H1 (cell line): ENCODE results near the gene VDAC2. TPM values are rescaled to one million over a fixed set of nuclear protein-coding genes. Genes with fewer than 3 reads are reported as not detected.

ENCODE experiments used
- CTCF ChIA-PET: fragments of 300-600 bp; sonication (Branson Sonifier 250); formaldehyde crosslinking; loops from one replicate; lab custom pipeline; 2021; ENCODE audit not compliant: partially characterized antibody; lab: Charles Lee
- POLR2A ChIA-PET: fragments of 300-600 bp; sonication (Branson Sonifier 250); formaldehyde crosslinking; loops from one replicate; lab custom pipeline; 2021; ENCODE audit warnings: inconsistent platforms; ENCODE audit not compliant: partially characterized antibody; lab: Charles Lee
- DNase-seq, 2 experiments: peaks; one replicate each; pipeline versions ENCODE4 v3.0.0 to v3.0.0-alpha.2; 2010 to 2022; ENCODE audit warnings: low spot score in 2 of 2, low read depth in 1 of 2, mixed read lengths in 1 of 2
- FAIRE-seq: peaks from 2 replicates; lab custom pipeline; 2011; peaks lifted over from hg19 to GRCh38; lab: Jason Lieb, UNC
- H2AFZ ChIP-seq: 2 replicates; pipeline ENCODE4 v1.8.1; 2012; ENCODE audit warnings: low read length, inconsistent platforms
- H2AK5ac ChIP-seq: 2 replicates; pipeline ENCODE4 v1.6.1; 2013; ENCODE audit warnings: low read depth, low read length
- H2BK120ac ChIP-seq: replicated peaks from 2 replicates; pipeline ENCODE3; 2013; ENCODE audit warnings: low read depth, low read length, inconsistent platforms
- H2BK12ac ChIP-seq: 2 replicates; pipeline ENCODE4 v1.6.1; 2013; ENCODE audit warnings: low read depth, low read length
- H2BK15ac ChIP-seq: 2 replicates; pipeline ENCODE4 v1.6.1; 2013; ENCODE audit warnings: low read length
- H2BK20ac ChIP-seq: 2 replicates; pipeline ENCODE4 v1.6.1; 2013; ENCODE audit warnings: low read length
- H2BK5ac ChIP-seq: 2 replicates; pipeline ENCODE4 v1.6.1; 2013; ENCODE audit warnings: low read depth, low read length
- H3K14ac ChIP-seq: 2 replicates; pipeline ENCODE4 v1.6.1; 2013; ENCODE audit warnings: inconsistent platforms; ENCODE audit not compliant: insufficient read length
- H3K18ac ChIP-seq: 2 replicates; pipeline ENCODE4 v1.6.1; 2013; ENCODE audit warnings: low read length; ENCODE audit errors: extremely low read depth
- H3K23ac ChIP-seq: 2 replicates; pipeline ENCODE4 v1.6.1; 2013; ENCODE audit warnings: inconsistent platforms; ENCODE audit not compliant: insufficient read length
- H3K23me2 ChIP-seq: 2 replicates; pipeline ENCODE4 v1.6.1; 2013; ENCODE audit warnings: low read depth, low read length
- H3K27ac ChIP-seq: 2 replicates; pipeline ENCODE4 v1.6.1; 2011; ENCODE audit warnings: low read depth, low read length, inconsistent platforms
- H3K27me3 ChIP-seq, 4 experiments: replicated peaks in 1 of 4; 1 replicate in 1 of 4; 2 replicates in 3 of 4; pipeline versions ENCODE4 v1.6.1 to v1.8.1; 2011 to 2013; ENCODE audit warnings: low read length in 3 of 4, mild to moderate bottlenecking in 3 of 4, inconsistent platforms in 2 of 4, mixed read lengths in 2 of 4, moderate library complexity in 1 of 4; ENCODE audit not compliant: control insufficient read depth in 3 of 4, insufficient read depth in 3 of 4; ENCODE audit errors: extremely low read depth in 1 of 4
- H3K36me3 ChIP-seq, 4 experiments: 2 replicates each; pipeline versions ENCODE4 v1.6.1 to v1.8.1; 2011 to 2013; ENCODE audit warnings: mild to moderate bottlenecking in 4 of 4, low read length in 3 of 4, moderate library complexity in 2 of 4, control low read depth in 1 of 4, inconsistent platforms in 1 of 4; ENCODE audit not compliant: insufficient read depth in 4 of 4, control insufficient read depth in 2 of 4
- H3K4ac ChIP-seq: replicated peaks from 2 replicates; pipeline ENCODE3; 2013; ENCODE audit warnings: low read length, low read depth, mixed read lengths, inconsistent platforms; ENCODE audit not compliant: insufficient read length
- H3K4me1 ChIP-seq, 4 experiments: replicated peaks in 1 of 4; 1 replicate in 1 of 4; 2 replicates in 3 of 4; pipeline versions ENCODE4 v1.6.1 to v1.8.1; 2011 to 2013; ENCODE audit warnings: low read length in 3 of 4, inconsistent platforms in 2 of 4, mixed read lengths in 1 of 4; ENCODE audit not compliant: insufficient read depth in 4 of 4, control insufficient read depth in 3 of 4
- H3K4me2 ChIP-seq, 2 experiments: 2 replicates each; pipeline versions ENCODE4 v1.6.1 to v1.8.1; 2011 to 2013; ENCODE audit warnings: low read depth in 2 of 2, low read length in 2 of 2, control low read depth in 1 of 2, inconsistent platforms in 1 of 2, mild to moderate bottlenecking in 1 of 2; ENCODE audit not compliant: insufficient read depth in 1 of 2
- H3K4me3 ChIP-seq, 4 experiments: fragments of 200-600, 300-600 bp in 1 of 4; sonication (generic), shearing (Covaris generic), sonication (Bioruptor Twin) in 1 of 4; 2 replicates each; pipeline versions ENCODE4 v1.5.1 to v1.8.1; 2011 to 2016; ENCODE audit warnings: low read length in 4 of 4, low read depth in 3 of 4, control low read depth in 2 of 4, inconsistent platforms in 2 of 4, mild to moderate bottlenecking in 2 of 4, mixed read lengths in 1 of 4, moderate library complexity in 1 of 4; ENCODE audit not compliant: insufficient read depth in 2 of 4; ENCODE audit errors: extremely low read depth in 1 of 4
- H3K56ac ChIP-seq: replicated peaks from 2 replicates; pipeline ENCODE3; 2013; ENCODE audit warnings: low read depth, mild to moderate bottlenecking, mixed read lengths, low read length, inconsistent platforms; ENCODE audit not compliant: insufficient read length
- H3K79me1 ChIP-seq: 2 replicates; pipeline ENCODE4 v1.6.1; 2013; ENCODE audit warnings: low read depth, low read length, control low read depth
- H3K79me2 ChIP-seq, 2 experiments: 2 replicates each; pipeline versions ENCODE4 v1.6.1 to v1.8.1; 2012 to 2013; ENCODE audit warnings: low read length in 2 of 2, mild to moderate bottlenecking in 2 of 2, inconsistent platforms in 1 of 2; ENCODE audit not compliant: insufficient read depth in 2 of 2, control insufficient read depth in 1 of 2
- H3K9ac ChIP-seq, 4 experiments: replicated peaks in 1 of 4; 1 replicate in 1 of 4; 2 replicates in 3 of 4; pipeline versions ENCODE4 v1.6.1 to v1.8.1; 2011 to 2013; ENCODE audit warnings: low read depth in 3 of 4, low read length in 3 of 4, control low read depth in 2 of 4, mild to moderate bottlenecking in 2 of 4, moderate library complexity in 2 of 4, inconsistent platforms in 1 of 4; ENCODE audit errors: extremely low read depth in 1 of 4
- H3K9me3 ChIP-seq, 2 experiments: 2 replicates each; pipeline versions ENCODE4 v1.6.1 to v1.8.1; 2012 to 2013; ENCODE audit warnings: mild to moderate bottlenecking in 2 of 2, moderate library complexity in 2 of 2, control low read depth in 1 of 2, inconsistent platforms in 1 of 2, low read depth in 1 of 2, low read length in 1 of 2, mixed read lengths in 1 of 2; ENCODE audit not compliant: insufficient read depth in 2 of 2
- H4K20me1 ChIP-seq, 2 experiments: replicated peaks in 1 of 2; 2 replicates each; pipeline versions ENCODE3 to v1.8.1; 2011 to 2013; ENCODE audit warnings: inconsistent platforms in 2 of 2, low read length in 2 of 2, mild to moderate bottlenecking in 1 of 2; ENCODE audit not compliant: insufficient read depth in 2 of 2, control insufficient read depth in 1 of 2
- H4K5ac ChIP-seq: 2 replicates; pipeline ENCODE4 v1.6.1; 2013; ENCODE audit warnings: low read length, low read depth, mixed read lengths, inconsistent platforms; ENCODE audit not compliant: insufficient read length
- H4K8ac ChIP-seq: 2 replicates; pipeline ENCODE4 v1.8.0; 2013; ENCODE audit warnings: mild to moderate bottlenecking, moderate library complexity, low read length, inconsistent platforms; ENCODE audit not compliant: insufficient read depth; ENCODE audit errors: extremely low read depth
- H4K91ac ChIP-seq: replicated peaks from 2 replicates; pipeline ENCODE3; 2013; ENCODE audit warnings: low read length, mixed read lengths, inconsistent platforms; ENCODE audit not compliant: insufficient read length
- ASH2L ChIP-seq: fragments of 200-600, 300-600 bp; sonication (generic); IDR thresholded peaks from one replicate; pipeline ENCODE4 v1.7.1; 2017; ENCODE audit warnings: low read length
- BRCA1 ChIP-seq: IDR thresholded peaks from 2 replicates; pipeline ENCODE4 v1.6.1; 2012; ENCODE audit warnings: low read depth, low read length, improper control_type of control experiment
- CBX8 ChIP-seq: fragments of 300-800, 300-1000 bp; sonication (generic); IDR thresholded peaks from 2 replicates; pipeline ENCODE4 v1.7.1; 2016; ENCODE audit warnings: low read depth, low read length, borderline replicate concordance
- CHD1 ChIP-seq: IDR thresholded peaks from 2 replicates; pipeline ENCODE4 v1.6.1; 2012; ENCODE audit warnings: low read depth, low read length, improper control_type of control experiment
- CTBP2 ChIP-seq: IDR thresholded peaks from 2 replicates; pipeline ENCODE4 v1.7.0; 2011; ENCODE audit warnings: borderline replicate concordance, mild to moderate bottlenecking, moderate library complexity, mixed read lengths, low read length; ENCODE audit not compliant: insufficient read depth, insufficient read length
- EGR1 ChIP-seq: IDR thresholded peaks from 2 replicates; pipeline ENCODE4 v1.6.1; 2011; ENCODE audit warnings: low read depth, low read length, borderline replicate concordance
- KDM4A ChIP-seq: IDR thresholded peaks from one replicate; pipeline ENCODE4 v1.7.1; 2012; ENCODE audit warnings: low read depth, mild to moderate bottlenecking, moderate library complexity, low read length, inconsistent platforms; ENCODE audit not compliant: severe bottlenecking
- NRF1 ChIP-seq: IDR thresholded peaks from 2 replicates; pipeline ENCODE4 v1.6.1; 2011; ENCODE audit warnings: mild to moderate bottlenecking, low read depth, low read length, improper control_type of control experiment
- POLR2AphosphoS5 ChIP-seq: IDR thresholded peaks from 2 replicates; pipeline ENCODE4 v1.6.1; 2011; ENCODE audit warnings: low read depth, low read length
- POU5F1 ChIP-seq: IDR thresholded peaks from 2 replicates; pipeline ENCODE4 v1.6.1; 2011; ENCODE audit warnings: low read depth, mild to moderate bottlenecking, low read length, moderate library complexity
- RAD21 ChIP-seq, 2 experiments: IDR thresholded peaks in 1 of 2; conservative IDR thresholded peaks in 1 of 2; 2 replicates each; pipeline ENCODE4 v1.6.1; 2011; ENCODE audit warnings: low read depth in 2 of 2, low read length in 2 of 2, improper control_type of control experiment in 1 of 2, inconsistent platforms in 1 of 2, mild to moderate bottlenecking in 1 of 2, moderate library complexity in 1 of 2
- SAP30 ChIP-seq: fragments of 300-600 bp; sonication (generic); IDR thresholded peaks from 2 replicates; pipeline ENCODE4 v1.7.1; 2012; ENCODE audit warnings: low read length, moderate library complexity, mild to moderate bottlenecking, inconsistent platforms; ENCODE audit not compliant: insufficient read depth, insufficient replicate concordance
- SIX5 ChIP-seq: IDR thresholded peaks from 2 replicates; pipeline ENCODE4 v1.6.1; 2011; ENCODE audit warnings: mild to moderate bottlenecking, low read depth, low read length
- SP1 ChIP-seq: IDR thresholded peaks from 2 replicates; pipeline ENCODE4 v1.6.1; 2011; ENCODE audit warnings: low read depth, low read length
- YY1 ChIP-seq: IDR thresholded peaks from 2 replicates; pipeline ENCODE4 v1.6.1; 2011; ENCODE audit warnings: low read depth, mild to moderate bottlenecking, low read length
- WGBS, 2 experiments: shearing (Covaris generic) in 1 of 2; methylation state at CpG; one replicate each; pipeline versions ENCODE4 v1.1.6 to v1.1.7; 2013 to 2015; ENCODE audit warnings: low lambda C conversion rate in 2 of 2, mixed read lengths in 2 of 2, inconsistent platforms in 1 of 2, low coverage in 1 of 2, missing lambda C conversion rate in 1 of 2; ENCODE audit not compliant: insufficient replicate concordance in 2 of 2, insufficient coverage in 1 of 2, insufficient read length in 1 of 2; ENCODE audit errors: extremely low coverage in 1 of 2, missing lambda C conversion rate in 1 of 2; 5-methylcytosine and 5-hydroxymethylcytosine counted together
- polyA plus RNA-seq, 7 experiments: library from polyadenylated mRNA; depleted of rRNA in 3 of 7; stranded (reverse) in 5 of 7; unstranded in 2 of 7; fragments of >200 nt in 5 of 7; fragments of 200-250 nt in 2 of 7; gene quantifications; 1 replicate in 5 of 7; 2 replicates in 1 of 7; 4 replicates in 1 of 7; pipeline versions ENCODE4 v1.2.1 to v1.2.3, GENCODE V29; 2011 to 2013; ENCODE audit warnings: missing spikeins in 2 of 7, mixed read lengths in 2 of 7
- total RNA-seq: library from RNA; stranded (reverse); fragmentation: NEBNext Ultra II Directional; extraction: Animal tissue kit (Norgen Biotek cat#: 25700); gene quantifications from 2 replicates; pipeline ENCODE4 v1.2.1, GENCODE V29; 2021

The VDAC2 gene
- total and polyA plus RNA-seq, 2 of the 8 experiments (the other 6 are each of a cell fraction or from before 2014, with no cell fraction given): 89.8 to 284 TPM

DNA sequence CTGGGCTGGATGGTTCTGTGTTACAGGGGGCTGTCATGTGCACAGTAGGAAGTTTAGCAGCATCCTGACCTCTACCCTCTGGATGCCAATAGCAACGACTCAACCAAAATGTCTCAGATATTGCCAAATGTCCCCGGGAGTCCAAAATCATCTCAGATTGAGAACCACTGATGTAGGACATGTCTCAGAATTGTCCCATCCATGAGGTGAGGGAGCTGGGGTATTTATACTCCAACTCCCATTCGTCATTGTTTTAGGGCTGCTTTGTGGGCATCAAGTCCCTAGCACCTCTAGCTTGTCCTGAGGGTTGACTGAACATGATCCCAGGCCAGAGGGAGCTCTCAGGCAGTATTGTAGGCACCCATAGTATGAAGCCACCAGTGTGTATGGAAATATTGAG, 50.4 kb downstream of the VDAC2 start:
- no peak for FAIRE-seq
- H3K27me3 ChIP-seq: no peaks in the 10 kb centered on the region
- no peak overlapping the region for H3K4ac ChIP-seq
- H3K79me1 ChIP-seq: no peaks in the 10 kb centered on the region
- no peak overlapping the region for H3K14ac ChIP-seq
- H3K4me1 ChIP-seq: peaks cover 0 to 2% (median 0%) of the 10 kb centered on the region in 4 experiments; a peak in 1 of 7 replicates
- no peak overlapping the region for H4K91ac ChIP-seq
- no peak overlapping the region for H2BK12ac ChIP-seq
- no peak overlapping the region for H3K4me2 ChIP-seq
- ChIA-PET CTCF (interaction anchor here (0.8 to 1.5 kb wide), 3 partner anchors 25 to 151 kb away, joined by 3 to 4 read pairs (median 3); partner anchors contain the start of gene COMTD1), POLR2A (no interaction called here)
- H3K56ac ChIP-seq: no peak overlapping the region
- H3K4me3 ChIP-seq: no peak overlapping the region
- H3K9ac ChIP-seq: no peak overlapping the region
- H2BK5ac ChIP-seq: no peak overlapping the region
- no peak overlapping the region for H2BK20ac ChIP-seq
- H3K79me2 ChIP-seq: no peaks in the 10 kb centered on the region
- DNase-seq: no peak
- H2AK5ac ChIP-seq: no peak overlapping the region
- H3K18ac ChIP-seq: no peak overlapping the region
- no peak overlapping the region for H3K27ac ChIP-seq
- H3K23me2 ChIP-seq: no peaks in the 10 kb centered on the region
- no peak overlapping the region for H3K23ac ChIP-seq
- H3K36me3 ChIP-seq: no peaks in the 10 kb centered on the region
- H4K8ac ChIP-seq: no peak overlapping the region
- H3K9me3 ChIP-seq: no peaks in the 10 kb centered on the region
- no peak overlapping the region for H2BK120ac ChIP-seq
- 83% methylated on average over 3 of the region's 3 CpGs; no CpG with 5 or more reads in 1 of the 2 experiments for WGBS, 2 experiments
- H2AFZ ChIP-seq: no peak overlapping the region
- no peak overlapping the region for H2BK15ac ChIP-seq
- no peaks in the 10 kb centered on the region for H4K20me1 ChIP-seq
- no peak overlapping the region for H4K5ac ChIP-seq
- TF ChIP-seq SP1 (no peak), CTBP2 (no peak), YY1 (no peak), CBX8 (no peak), ASH2L (no peak), EGR1 (no peak), BRCA1 (no peak), RAD21 (IDR thresholded peaks at IDR 0.05 in 1 of 2, conservative IDR thresholded peaks at IDR 0.05 in 1 of 2; ENCODE audit: low read depth in 2 of 2, low read length in 2 of 2) (no peak), SAP30 (no peak), KDM4A (no peak), SIX5 (no peak), CHD1 (no peak), POU5F1 (no peak), POLR2AphosphoS5 (no peak), NRF1 (no peak)
